ENCODE results near the gene DNAJB8. TPM values are rescaled to one million over a fixed set of nuclear protein-coding genes. Genes with fewer than 3 reads are reported as not detected.

The DNAJB8 gene
- total RNA-seq, 4 donors from 2014 or later = not detected

GRCh38 chr3:128431803-128432300 lies 34.8 kb downstream of the DNAJB8 start:
- H3K9me3 ChIP-seq = no peaks in the 10 kb centered on the region
- no peak for DNase-seq (ENCODE audit: low spot score in 2 of 2)
- no peak for TF ChIP-seq POLR2A (IDR thresholded peaks at IDR 0.05)
- TF ChIP-seq CTCF (IDR thresholded peaks at IDR 0.05) = no peak
- TF ChIP-seq EP300 (IDR thresholded peaks at IDR 0.05) = no peak
- TF ChIP-seq POLR2AphosphoS5 (IDR thresholded peaks at IDR 0.05) = no peak
- 72% methylated on average over 13 of the region's 13 CpGs for WGBS
- no peak overlapping the region for H3K27ac ChIP-seq
- H3K4me1 ChIP-seq = peaks cover 11% of the 10 kb centered on the region
- H3K27me3 ChIP-seq = peaks cover 75% of the 10 kb centered on the region
- no peaks in the 10 kb centered on the region for H3K36me3 ChIP-seq
- H3K4me3 ChIP-seq = no peak overlapping the region

GRCh38 chr3:128430731-128431130 lies 36.0 kb downstream of the DNAJB8 start:
- Histone ChIP-seq H3K4me3 (no peak overlapping the region), H3K27me3 (peaks cover 72% of the 10 kb centered on the region), H3K9me3 (no peaks in the 10 kb centered on the region), H3K27ac (no peak overlapping the region), H3K4me1 (peaks cover 19% of the 10 kb centered on the region), H3K36me3 (no peaks in the 10 kb centered on the region)
- 80% methylated on average over 6 of the region's 8 CpGs for WGBS
- DNase-seq (ENCODE audit: low spot score in 2 of 2) = no peak
- TF ChIP-seq POLR2AphosphoS5 (IDR thresholded peaks at IDR 0.05) = no peak
- TF ChIP-seq POLR2A (IDR thresholded peaks at IDR 0.05) = no peak
- TF ChIP-seq EP300 (IDR thresholded peaks at IDR 0.05) = no peak
- TF ChIP-seq CTCF (IDR thresholded peaks at IDR 0.05) = no peak

- DNase-seq (ENCODE audit: low spot score in 2 of 2) = no peak
- Histone ChIP-seq H3K36me3 (no peaks in the 10 kb centered on the region), H3K27me3 (peaks cover 68% of the 10 kb centered on the region), H3K9me3 (no peaks in the 10 kb centered on the region), H3K4me1 (peaks cover 19% of the 10 kb centered on the region), H3K27ac (no peak overlapping the region), H3K4me3 (no peak overlapping the region)
- TF ChIP-seq EP300 (IDR thresholded peaks at IDR 0.05) (no peak), CTCF (IDR thresholded peaks at IDR 0.05) (no peak), POLR2AphosphoS5 (IDR thresholded peaks at IDR 0.05) (no peak), POLR2A (IDR thresholded peaks at IDR 0.05) (no peak)
- 88% methylated on average over 3 of the region's 10 CpGs for WGBS
These were observed 36.4 kb downstream of the DNAJB8 start for GRCh38 chr3:128430301-128430700.

DNA sequence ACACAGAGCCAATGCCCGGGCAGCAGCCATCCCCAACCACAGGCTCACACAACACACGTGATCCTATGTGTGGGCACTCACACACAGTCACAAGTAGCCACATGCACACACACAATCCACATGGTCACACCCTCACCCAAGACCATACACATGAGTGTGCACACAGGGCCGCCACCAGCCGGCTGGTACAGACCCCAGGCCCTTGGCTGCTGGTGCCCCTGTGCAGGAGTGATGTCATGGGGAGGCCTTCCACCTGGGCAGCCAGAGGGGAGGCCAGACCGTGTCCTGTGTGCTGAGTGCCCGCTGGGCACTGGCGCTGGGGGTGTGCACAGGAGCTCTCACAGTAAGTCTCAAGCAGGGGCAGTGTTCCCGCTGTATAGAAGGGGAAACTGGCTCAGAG lies 36.9 kb downstream of the DNAJB8 start:
- TF ChIP-seq CTCF (IDR thresholded peaks at IDR 0.05) (no peak), EP300 (IDR thresholded peaks at IDR 0.05) (no peak), POLR2AphosphoS5 (IDR thresholded peaks at IDR 0.05) (no peak), POLR2A (IDR thresholded peaks at IDR 0.05) (no peak)
- H3K9me3 ChIP-seq = no peaks in the 10 kb centered on the region
- peaks cover 19% of the 10 kb centered on the region for H3K4me1 ChIP-seq
- WGBS = 85% methylated on average over 3 of the region's 8 CpGs
- DNase-seq (ENCODE audit: low spot score in 2 of 2) = no peak
- H3K4me3 ChIP-seq = no peak overlapping the region
- no peaks in the 10 kb centered on the region for H3K36me3 ChIP-seq
- H3K27ac ChIP-seq = no peak overlapping the region
- peaks cover 68% of the 10 kb centered on the region for H3K27me3 ChIP-seq

DNA sequence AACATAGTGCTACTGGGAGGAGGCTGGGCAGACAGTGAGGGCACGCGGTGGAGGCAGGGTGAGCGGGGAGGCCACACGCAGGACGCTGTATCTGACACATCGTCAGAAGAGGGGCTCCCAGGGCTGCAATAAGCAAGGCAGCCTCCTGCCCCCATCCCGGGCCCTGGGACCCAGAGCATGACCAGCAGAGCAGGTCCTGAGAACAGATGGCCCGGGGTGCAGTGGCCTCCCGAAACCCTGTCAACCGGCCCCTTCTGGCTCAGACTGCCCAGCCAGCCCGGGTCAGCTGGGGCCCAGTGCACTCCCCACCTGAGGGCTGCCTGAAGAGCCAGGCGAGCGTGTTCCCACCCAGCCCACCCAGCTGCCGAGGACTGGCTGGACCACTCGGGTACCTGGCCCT lies 37.4 kb downstream of the DNAJB8 start:
- DNase-seq (ENCODE audit: low spot score in 2 of 2) = no peak
- TF ChIP-seq CTCF (IDR thresholded peaks at IDR 0.05) (no peak), POLR2AphosphoS5 (IDR thresholded peaks at IDR 0.05) (no peak), POLR2A (IDR thresholded peaks at IDR 0.05) (no peak), EP300 (IDR thresholded peaks at IDR 0.05) (no peak)
- H3K4me3 ChIP-seq = no peak overlapping the region
- H3K27ac ChIP-seq = no peak overlapping the region
- H3K4me1 ChIP-seq = peaks cover 19% of the 10 kb centered on the region
- no peaks in the 10 kb centered on the region for H3K36me3 ChIP-seq
- H3K27me3 ChIP-seq = peaks cover 67% of the 10 kb centered on the region
- H3K9me3 ChIP-seq = no peaks in the 10 kb centered on the region
- WGBS = 93% methylated on average over 9 of the region's 15 CpGs
